ENCODE measurements around the gene CASQ2. TPM values are rescaled to one million over a fixed set of nuclear protein-coding genes. Genes with fewer than 3 reads are reported as not detected.
A peak's percentile ranks its signal among the peaks of the same experiment; 100 is the strongest.

Gene CASQ2
- total and polyA plus RNA-seq, 9 of the 15 experiments (the other 6 are each of a cell fraction or from before 2014, with no cell fraction given): not detected

GRCh38 chr1:115685029-115685705 is 83.3 kb downstream of the CASQ2 start (continued):
- TF ChIP-seq, protein P1, sequence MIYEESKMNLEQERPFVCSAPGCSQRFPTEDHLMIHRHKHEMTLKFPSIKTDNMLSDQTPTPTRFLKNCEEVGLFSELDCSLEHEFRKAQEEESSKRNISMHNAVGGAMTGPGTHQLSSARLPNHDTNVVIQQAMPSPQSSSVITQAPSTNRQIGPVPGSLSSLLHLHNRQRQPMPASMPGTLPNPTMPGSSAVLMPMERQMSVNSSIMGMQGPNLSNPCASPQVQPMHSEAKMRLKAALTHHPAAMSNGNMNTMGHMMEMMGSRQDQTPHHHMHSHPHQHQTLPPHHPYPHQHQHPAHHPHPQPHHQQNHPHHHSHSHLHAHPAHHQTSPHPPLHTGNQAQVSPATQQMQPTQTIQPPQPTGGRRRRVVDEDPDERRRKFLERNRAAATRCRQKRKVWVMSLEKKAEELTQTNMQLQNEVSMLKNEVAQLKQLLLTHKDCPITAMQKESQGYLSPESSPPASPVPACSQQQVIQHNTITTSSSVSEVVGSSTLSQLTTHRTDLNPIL (CRISPR knock-in tag; IDR thresholded peaks at IDR 0.05): no peak
- TF ChIP-seq BCL6 (CRISPR knock-in tag; IDR thresholded peaks at IDR 0.05) (0 out of 2 replicates have a peak, but pooled peaks have one; percentile 30), RBFOX2 (IDR thresholded peaks at IDR 0.05; ENCODE audit: low read depth, low read length) (0 out of 2 replicates have a peak, but pooled peaks have one; percentile 38), DMBX1 (CRISPR knock-in tag; IDR thresholded peaks at IDR 0.05; ENCODE audit: borderline replicate concordance) (peak; percentile 94; the same call in 1 of the 2 replicates), HDAC2 (IDR thresholded peaks at IDR 0.05) (no peak), ZNF740 (CRISPR knock-in tag; IDR thresholded peaks at IDR 0.05) (no peak), ZNF740 (tag; IDR thresholded peaks at IDR 0.05) (0 out of 4 replicates have a peak, but pooled peaks of 1 of the 2 experiments have one; percentile 35), SMAD3 (CRISPR knock-in tag; conservative IDR thresholded peaks at IDR 0.05) (peak; percentile 63; the same call in 1 of the 2 replicates), ZNF175 (CRISPR knock-in tag; IDR thresholded peaks at IDR 0.05; ENCODE audit: low read depth) (peak; percentile 90), ATF7 (IDR thresholded peaks at IDR 0.05) (peak; percentile 69; the same call in 1 of the 2 replicates), IRF9 (tag; IDR thresholded peaks at IDR 0.05) (peak; percentile 55; the same call in 1 of the 2 replicates), IFI16 (CRISPR knock-in tag; IDR thresholded peaks at IDR 0.05) (0 out of 2 replicates have a peak, but pooled peaks have one; percentile 51), ZFP30 (CRISPR knock-in tag; IDR thresholded peaks at IDR 0.05; ENCODE audit: borderline replicate concordance) (no peak), ZNF584 (CRISPR knock-in tag; IDR thresholded peaks at IDR 0.05; ENCODE audit: low read depth) (peak; percentile 88), ZNF589 (CRISPR knock-in tag; IDR thresholded peaks at IDR 0.05; ENCODE audit: low read depth) (peak; percentile 79), TCF15 (CRISPR knock-in tag; IDR thresholded peaks at IDR 0.05) (peak; percentile 62; the same call in 1 of the 2 replicates), CXXC5 (CRISPR knock-in tag; IDR thresholded peaks at IDR 0.05) (peak; percentile 84), TRIM24 (IDR thresholded peaks at IDR 0.05) (peak; percentile 26 to 65; a peak in 2 of 4 replicates), ZNF583 (CRISPR knock-in tag; IDR thresholded peaks at IDR 0.05) (peak; percentile 85; the same call in 1 of the 2 replicates), NR3C1 (CRISPR knock-in tag; IDR thresholded peaks at IDR 0.05) (no peak), ZBTB17 (CRISPR knock-in tag; IDR thresholded peaks at IDR 0.05) (0 out of 2 replicates have a peak, but pooled peaks have one; percentile 23), ZNF668 (CRISPR knock-in tag; IDR thresholded peaks at IDR 0.05) (peak; percentile 75; the same call in 1 of the 2 replicates)
- TF ChIP-seq, protein P2, sequence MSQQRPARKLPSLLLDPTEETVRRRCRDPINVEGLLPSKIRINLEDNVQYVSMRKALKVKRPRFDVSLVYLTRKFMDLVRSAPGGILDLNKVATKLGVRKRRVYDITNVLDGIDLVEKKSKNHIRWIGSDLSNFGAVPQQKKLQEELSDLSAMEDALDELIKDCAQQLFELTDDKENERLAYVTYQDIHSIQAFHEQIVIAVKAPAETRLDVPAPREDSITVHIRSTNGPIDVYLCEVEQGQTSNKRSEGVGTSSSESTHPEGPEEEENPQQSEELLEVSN (IDR thresholded peaks at IDR 0.05; ENCODE audit: borderline replicate concordance in 1 of 2, extremely low read depth in 1 of 2, insufficient read depth in 1 of 2, insufficient read length in 1 of 2, low read depth in 1 of 2, low read length in 1 of 2, poor library complexity in 1 of 2, severe bottlenecking in 1 of 2): no peak

Data from K562 (cell line).